Measurements from ENCODE around the gene AUTS2. TPM values are rescaled to one million over a fixed set of nuclear protein-coding genes. Genes with fewer than 3 reads are reported as not detected.
A peak's percentile ranks its signal among the peaks of the same experiment; 100 is the strongest.

AUTS2 gene
- polyA plus RNA-seq, 1 donor from 2014 or later, result 8.9 TPM

DNA sequence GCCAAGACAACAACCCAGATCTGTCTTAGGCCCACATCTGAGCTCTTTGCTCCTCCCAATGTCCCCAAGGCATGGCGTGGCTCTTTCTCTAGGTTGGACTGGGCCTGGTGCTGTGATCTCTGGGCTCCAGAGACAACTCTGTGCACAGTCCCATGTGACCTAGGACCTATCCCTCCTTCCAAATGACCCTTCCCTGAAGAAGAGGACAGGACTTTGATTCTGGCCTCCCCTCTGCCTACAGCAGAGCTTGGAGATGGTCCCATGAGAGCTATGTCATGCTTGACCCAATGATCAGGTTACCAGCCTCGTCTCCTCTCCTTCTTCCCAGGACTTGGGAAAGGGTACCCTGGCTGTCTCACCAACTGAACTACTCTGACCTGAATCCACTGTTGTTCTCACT, 1237.4 kb downstream of the AUTS2 start:
- peaks cover 8% of the 10 kb centered on the region for H3K27me3 Mint-ChIP-seq

DNA sequence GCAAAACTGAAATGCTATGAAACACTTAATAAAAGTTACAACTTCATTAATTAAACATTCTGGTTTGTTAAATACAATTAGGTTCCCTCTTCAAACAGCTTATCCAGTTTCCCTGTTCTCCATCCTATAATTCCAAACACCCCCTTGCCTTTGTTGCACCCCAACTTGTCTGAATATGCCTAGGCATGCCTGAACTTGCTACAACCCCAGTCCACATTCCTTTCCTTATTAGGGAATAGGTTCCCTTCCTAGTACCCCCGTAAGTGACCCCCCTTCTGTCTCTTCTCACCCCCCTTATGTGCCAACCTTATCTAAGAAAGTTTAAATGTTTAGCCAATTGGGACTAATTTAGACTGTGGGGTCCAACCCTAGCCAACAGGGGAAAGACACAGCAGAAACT, 1238.0 kb downstream of the AUTS2 start:
- Mint-ChIP-seq H3K27me3 (peaks cover 6% of the 10 kb centered on the region), H3K27ac (no peak overlapping the region), H3K9me3 (peaks cover 0 to 3% (median 0%) of the 10 kb centered on the region in 3 donors), H3K4me1 (no peaks in the 10 kb centered on the region), H3K4me3 (peak overlapping the region in 1 of 4 donors; percentile 41), H3K36me3 (no peaks in the 10 kb centered on the region)

More for the DNA sequence above, 1237.4 kb downstream of the AUTS2 start:
- Mint-ChIP-seq H3K9me3 (no peaks in the 10 kb centered on the region), H3K4me3 (no peak overlapping the region), H3K27ac (no peak overlapping the region), H3K36me3 (no peaks in the 10 kb centered on the region), H3K4me1 (no peaks in the 10 kb centered on the region)

DNA sequence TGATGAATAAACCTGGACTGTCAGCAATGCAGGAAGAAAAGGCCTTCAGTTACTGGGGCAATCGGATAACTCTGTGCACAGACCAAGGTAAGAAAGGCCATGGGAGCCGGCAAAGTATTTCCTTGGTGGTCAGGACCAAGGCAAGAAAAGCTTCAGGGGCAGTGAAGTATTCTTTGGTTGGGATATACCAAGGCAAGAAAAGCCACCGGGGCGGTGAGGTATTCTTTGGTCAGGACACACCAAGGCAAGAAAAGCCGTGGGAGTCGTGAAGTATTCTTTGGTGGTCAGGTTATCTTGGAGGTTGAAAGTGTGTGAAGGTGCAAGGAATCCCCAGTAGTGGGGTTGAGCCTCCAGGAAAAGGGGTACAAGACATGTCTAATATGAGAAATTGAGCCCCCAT, 1238.7 kb downstream of the AUTS2 start:
- peaks cover 6% of the 10 kb centered on the region for H3K27me3 Mint-ChIP-seq
- H3K4me1 Mint-ChIP-seq, result no peaks in the 10 kb centered on the region
- H3K27ac Mint-ChIP-seq, result no peak overlapping the region
- no peaks in the 10 kb centered on the region for H3K36me3 Mint-ChIP-seq
- peaks cover 0 to 3% (median 0%) of the 10 kb centered on the region in 3 donors for H3K9me3 Mint-ChIP-seq
- H3K4me3 Mint-ChIP-seq, result no peak overlapping the region

DNA sequence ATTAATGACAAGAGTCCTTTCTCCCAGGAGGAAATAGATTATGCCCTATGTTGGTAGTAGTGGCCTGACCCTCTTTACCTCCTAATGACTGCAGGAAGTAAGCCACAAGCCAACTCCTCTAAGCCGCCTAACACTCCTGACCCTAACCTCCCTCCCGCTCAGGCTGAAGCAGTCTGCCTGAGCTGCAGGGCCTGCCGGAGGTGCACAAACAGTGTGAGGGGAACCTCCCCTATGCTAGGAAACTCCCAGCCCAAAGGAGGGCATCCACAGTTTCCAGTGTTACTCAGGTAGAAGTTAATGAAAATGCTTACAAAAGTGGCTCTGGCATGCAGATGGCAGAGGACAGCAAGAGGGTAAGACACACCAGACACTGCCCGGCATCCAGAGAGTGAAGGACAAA, 1239.3 kb downstream of the AUTS2 start:
- Mint-ChIP-seq H3K27ac (no peak overlapping the region), H3K27me3 (peaks cover 6% of the 10 kb centered on the region), H3K9me3 (peaks cover 0 to 4% (median 0%) of the 10 kb centered on the region in 3 donors), H3K4me3 (no peak overlapping the region), H3K36me3 (no peaks in the 10 kb centered on the region), H3K4me1 (no peaks in the 10 kb centered on the region)

DNA sequence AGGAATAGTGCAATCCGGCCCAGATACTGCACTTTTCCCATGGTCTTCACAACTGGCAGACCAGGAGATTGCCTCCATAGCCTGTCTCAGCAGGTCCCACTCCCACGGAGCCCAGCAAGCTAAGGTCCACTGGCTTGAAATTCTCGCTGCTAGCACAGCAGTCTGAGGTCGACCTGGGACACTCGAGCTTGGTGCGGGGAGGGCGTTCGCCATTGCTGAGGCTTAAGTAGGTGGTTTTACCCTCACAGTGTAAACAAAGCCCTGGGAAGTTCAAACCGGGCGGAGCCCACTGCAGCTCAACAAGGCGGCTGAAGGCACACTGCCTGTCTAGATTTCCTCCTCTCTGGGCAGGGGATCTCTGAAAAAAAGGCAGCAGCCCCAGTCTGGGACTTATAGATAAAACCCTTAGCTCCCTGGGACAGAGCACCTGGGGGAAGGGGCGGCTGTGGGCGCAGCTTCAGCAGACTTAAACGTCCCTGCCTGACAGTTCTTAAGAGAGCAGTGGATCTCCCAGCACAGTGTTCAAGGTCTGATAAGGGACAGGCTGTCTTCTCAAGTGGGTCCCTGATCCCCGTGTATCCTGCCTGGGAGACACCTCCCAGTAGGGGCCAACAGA, 1240.1 kb downstream of the AUTS2 start:
- H3K4me1 Mint-ChIP-seq, result no peaks in the 10 kb centered on the region
- no peak overlapping the region for H3K27ac Mint-ChIP-seq
- peaks cover 1% of the 10 kb centered on the region for H3K36me3 Mint-ChIP-seq
- H3K9me3 Mint-ChIP-seq, result peaks cover 0 to 5% (median 0%) of the 10 kb centered on the region in 3 donors
- no peak overlapping the region for H3K4me3 Mint-ChIP-seq
- peaks cover 6% of the 10 kb centered on the region for H3K27me3 Mint-ChIP-seq

All from IgD-negative memory B cell (primary cell).